GM12875 (cell line): ENCODE measurements around the gene CDH13.

Experiments used
- H3K4me3 ChIP-seq: one replicate; pipeline ENCODE4 v1.5.1; 2011; ENCODE audit warnings: low read depth, low read length, control low read depth
- TF ChIP-seq, protein P1 (sequence below): IDR thresholded peaks from 2 replicates; pipeline ENCODE4 v1.5.1; 2011; ENCODE audit warnings: low read depth, mild to moderate bottlenecking, control low read depth, inconsistent platforms, low read length, moderate library complexity, borderline replicate concordance; ENCODE audit not compliant: insufficient read depth

CDH13 gene

DNA sequence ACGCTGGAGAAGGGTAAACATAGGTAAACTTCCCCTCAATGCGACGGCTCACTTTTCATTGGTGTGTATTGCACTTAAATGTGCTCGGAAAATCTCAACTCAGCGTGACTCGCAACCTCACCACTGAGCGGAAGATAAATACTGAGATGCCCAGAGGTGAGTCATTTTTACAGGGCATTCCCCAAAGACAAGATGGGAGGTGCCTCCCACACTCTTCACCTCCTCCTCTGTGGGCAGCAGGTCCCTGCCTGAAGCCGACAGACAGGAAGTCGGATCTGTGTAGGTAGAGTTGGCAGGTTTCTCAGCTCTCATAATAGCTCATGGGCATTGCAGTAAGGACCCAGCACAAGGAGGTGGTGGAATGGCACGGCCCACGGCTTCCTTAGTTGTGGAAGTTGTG is 906.4 kb downstream of the CDH13 start:
- TF ChIP-seq, protein P1, sequence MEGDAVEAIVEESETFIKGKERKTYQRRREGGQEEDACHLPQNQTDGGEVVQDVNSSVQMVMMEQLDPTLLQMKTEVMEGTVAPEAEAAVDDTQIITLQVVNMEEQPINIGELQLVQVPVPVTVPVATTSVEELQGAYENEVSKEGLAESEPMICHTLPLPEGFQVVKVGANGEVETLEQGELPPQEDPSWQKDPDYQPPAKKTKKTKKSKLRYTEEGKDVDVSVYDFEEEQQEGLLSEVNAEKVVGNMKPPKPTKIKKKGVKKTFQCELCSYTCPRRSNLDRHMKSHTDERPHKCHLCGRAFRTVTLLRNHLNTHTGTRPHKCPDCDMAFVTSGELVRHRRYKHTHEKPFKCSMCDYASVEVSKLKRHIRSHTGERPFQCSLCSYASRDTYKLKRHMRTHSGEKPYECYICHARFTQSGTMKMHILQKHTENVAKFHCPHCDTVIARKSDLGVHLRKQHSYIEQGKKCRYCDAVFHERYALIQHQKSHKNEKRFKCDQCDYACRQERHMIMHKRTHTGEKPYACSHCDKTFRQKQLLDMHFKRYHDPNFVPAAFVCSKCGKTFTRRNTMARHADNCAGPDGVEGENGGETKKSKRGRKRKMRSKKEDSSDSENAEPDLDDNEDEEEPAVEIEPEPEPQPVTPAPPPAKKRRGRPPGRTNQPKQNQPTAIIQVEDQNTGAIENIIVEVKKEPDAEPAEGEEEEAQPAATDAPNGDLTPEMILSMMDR, result no peak
- no peak overlapping the region for H3K4me3 ChIP-seq

GRCh38 chr16:83538707-83539106 is 911.9 kb downstream of the CDH13 start:
- no peak overlapping the region for H3K4me3 ChIP-seq
- TF ChIP-seq, protein P1, result no peak

DNA sequence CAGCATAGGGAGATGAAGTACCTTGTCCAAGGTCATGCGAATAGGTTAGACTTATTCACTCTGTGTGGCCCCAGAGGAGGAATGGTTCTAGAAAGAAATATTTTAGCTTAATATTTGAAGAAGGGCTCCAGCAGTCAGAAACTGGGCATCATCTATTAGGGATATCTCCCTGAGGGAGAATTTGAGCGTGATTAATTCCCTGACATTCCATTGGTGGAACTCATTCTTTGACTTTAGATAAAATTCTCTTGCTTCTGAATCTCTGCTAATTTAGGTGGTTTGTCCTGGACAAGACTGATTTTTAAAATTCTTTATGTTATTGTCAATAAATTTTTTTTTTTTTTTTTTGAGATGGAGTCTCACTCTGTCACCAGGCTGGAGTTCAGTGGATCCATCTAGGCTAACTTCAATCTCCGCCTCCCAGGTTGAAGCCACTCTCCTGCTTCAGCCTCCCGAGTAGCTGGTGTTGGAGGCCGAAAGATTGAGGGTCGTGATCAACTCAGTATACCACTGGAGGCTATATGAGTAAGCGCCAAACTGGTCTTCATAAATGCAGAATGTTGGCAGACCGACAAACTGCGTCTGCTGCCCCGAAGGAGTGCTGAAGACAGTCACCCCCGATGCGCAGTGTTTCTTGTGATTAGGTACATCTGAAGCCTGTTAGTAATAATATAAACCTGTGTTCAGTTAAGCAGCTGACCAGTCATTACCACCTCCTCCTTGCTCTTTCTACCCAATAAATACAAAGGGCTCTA is 913.1 kb downstream of the CDH13 start:
- TF ChIP-seq, protein P1, result no peak

GRCh38 chr16:83541231-83541630 is 914.5 kb downstream of the CDH13 start:
- H3K4me3 ChIP-seq, result no peak overlapping the region
- TF ChIP-seq, protein P1, result no peak

More for the DNA sequence above, 913.1 kb downstream of the CDH13 start:
- H3K4me3 ChIP-seq, result no peak overlapping the region

DNA sequence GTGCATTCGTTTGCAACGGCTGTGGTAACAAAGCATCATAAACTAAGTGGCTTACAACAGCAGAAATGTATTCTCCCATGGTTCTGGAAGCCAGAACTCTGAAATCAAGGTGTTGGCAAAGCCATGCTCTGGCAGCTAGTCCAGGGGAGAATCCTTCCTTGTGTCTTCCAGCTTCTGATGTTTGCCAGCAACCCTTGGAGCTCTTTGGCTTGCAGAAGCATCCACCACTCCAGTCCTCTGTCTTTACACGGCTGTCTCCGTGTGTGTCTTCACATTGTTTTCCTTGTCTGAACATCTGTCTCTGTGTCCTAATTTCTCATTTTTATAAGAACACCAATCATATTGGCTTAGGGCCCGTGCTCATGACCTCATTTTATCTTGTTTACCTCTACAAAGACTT is 915.7 kb downstream of the CDH13 start:
- no peak overlapping the region for H3K4me3 ChIP-seq
- TF ChIP-seq, protein P1, result no peak

- no peak overlapping the region for H3K4me3 ChIP-seq
- TF ChIP-seq, protein P1, result no peak
These were observed 922.8 kb downstream of the CDH13 start for GRCh38 chr16:83549316-83550182.
